Nephron progenitor cell (in vitro differentiated cells): ENCODE data around the gene ADARB2.
A peak's percentile ranks its signal among the peaks of the same experiment; 100 is the strongest.
"Not testable (repeated sequence)": the region's sequence is repeated elsewhere in the genome, so short reads cannot be mapped to it uniquely, and the experiment has no call there.

ENCODE experiments used
- DNase-seq: peaks from one replicate; pipeline ENCODE4 v3.0.0; 2021
- H3K27ac Mint-ChIP-seq: 2 replicates; pipeline ENCODE4 v1.8.0; 2021; ENCODE audit warnings: mild to moderate bottlenecking, moderate library complexity, mixed read lengths
- H3K27me3 Mint-ChIP-seq: 2 replicates; pipeline ENCODE4 v1.8.0; 2021; ENCODE audit warnings: mild to moderate bottlenecking, low read depth, mixed read lengths; ENCODE audit not compliant: poor library complexity
- H3K36me3 Mint-ChIP-seq: 2 replicates; pipeline ENCODE4 v1.8.0; 2021; ENCODE audit warnings: low read depth, mixed read lengths
- H3K4me1 Mint-ChIP-seq: 2 replicates; pipeline ENCODE4 v1.8.0; 2021; ENCODE audit warnings: mixed read lengths
- H3K4me3 Mint-ChIP-seq: 2 replicates; pipeline ENCODE4 v1.8.0; 2021; ENCODE audit warnings: mild to moderate bottlenecking, moderate library complexity, mixed read lengths
- H3K9me3 Mint-ChIP-seq: 2 replicates; pipeline ENCODE4 v1.8.0; 2021; ENCODE audit warnings: mild to moderate bottlenecking, moderate library complexity, mixed read lengths
- CTCF ChIP-seq: fragments of 200-600 bp; sonication (generic); IDR thresholded peaks from 2 replicates; pipeline ENCODE4 v1.5.0; 2021; ENCODE audit warnings: antibody characterized with exemption

The ADARB2 gene

GRCh38 chr10:1229574-1229973, 507.8 kb downstream of the ADARB2 start:
- Mint-ChIP-seq H3K4me1 (peaks cover 44% of the 10 kb centered on the region), H3K4me3 (no peak overlapping the region), H3K36me3 (peaks cover 12% of the 10 kb centered on the region), H3K27me3 (peaks cover 16% of the 10 kb centered on the region), H3K9me3 (peaks cover 21% of the 10 kb centered on the region), H3K27ac (no peak overlapping the region)
- DNase-seq = no peak
- TF ChIP-seq CTCF = no peak

- Mint-ChIP-seq H3K36me3 (peaks cover 14% of the 10 kb centered on the region), H3K4me1 (peaks cover 44% of the 10 kb centered on the region), H3K27me3 (peaks cover 11% of the 10 kb centered on the region), H3K4me3 (no peak overlapping the region), H3K27ac (no peak overlapping the region), H3K9me3 (peaks cover 26% of the 10 kb centered on the region)
- TF ChIP-seq CTCF = no peak
- DNase-seq = no peak
Measured at GRCh38 chr10:1229116-1229515, 508.2 kb downstream of the ADARB2 start.

GRCh38 chr10:1228467-1228975, 508.8 kb downstream of the ADARB2 start:
- Mint-ChIP-seq H3K4me3 (no peak overlapping the region), H3K27ac (peak overlapping the region; percentile 62), H3K36me3 (peaks cover 13% of the 10 kb centered on the region), H3K27me3 (peaks cover 7% of the 10 kb centered on the region), H3K4me1 (peaks cover 44% of the 10 kb centered on the region), H3K9me3 (peaks cover 31% of the 10 kb centered on the region)
- no peak for DNase-seq
- TF ChIP-seq CTCF = no peak

- no peak overlapping the region for H3K27ac Mint-ChIP-seq
- no peak for DNase-seq
- no peak for TF ChIP-seq CTCF
- H3K9me3 Mint-ChIP-seq = peaks cover 36% of the 10 kb centered on the region
- no peak overlapping the region for H3K4me3 Mint-ChIP-seq
- peaks cover 4% of the 10 kb centered on the region for H3K27me3 Mint-ChIP-seq
- H3K4me1 Mint-ChIP-seq = peaks cover 44% of the 10 kb centered on the region
- H3K36me3 Mint-ChIP-seq = peaks cover 11% of the 10 kb centered on the region
Measured at GRCh38 chr10:1227510-1228402, 509.6 kb downstream of the ADARB2 start.

GRCh38 chr10:1226907-1227306, 510.4 kb downstream of the ADARB2 start:
- not testable (repeated sequence) for H3K4me3 Mint-ChIP-seq, H3K27me3 Mint-ChIP-seq

GRCh38 chr10:1219874-1220273, 517.5 kb downstream of the ADARB2 start:
- peaks cover 29% of the 10 kb centered on the region for H3K9me3 Mint-ChIP-seq
- not testable (repeated sequence) for H3K27me3 Mint-ChIP-seq, H3K4me3 Mint-ChIP-seq, H3K4me1 Mint-ChIP-seq, DNase-seq, H3K36me3 Mint-ChIP-seq, H3K27ac Mint-ChIP-seq

More at GRCh38 chr10:1226907-1227306, 510.4 kb downstream of the ADARB2 start:
- Mint-ChIP-seq H3K36me3 (peaks cover 11% of the 10 kb centered on the region), H3K4me1 (peaks cover 44% of the 10 kb centered on the region), H3K9me3 (peaks cover 41% of the 10 kb centered on the region)
- H3K27ac Mint-ChIP-seq, DNase-seq: not testable (repeated sequence)
